ENCODE results near the gene AIM2.

Gene AIM2

DNA sequence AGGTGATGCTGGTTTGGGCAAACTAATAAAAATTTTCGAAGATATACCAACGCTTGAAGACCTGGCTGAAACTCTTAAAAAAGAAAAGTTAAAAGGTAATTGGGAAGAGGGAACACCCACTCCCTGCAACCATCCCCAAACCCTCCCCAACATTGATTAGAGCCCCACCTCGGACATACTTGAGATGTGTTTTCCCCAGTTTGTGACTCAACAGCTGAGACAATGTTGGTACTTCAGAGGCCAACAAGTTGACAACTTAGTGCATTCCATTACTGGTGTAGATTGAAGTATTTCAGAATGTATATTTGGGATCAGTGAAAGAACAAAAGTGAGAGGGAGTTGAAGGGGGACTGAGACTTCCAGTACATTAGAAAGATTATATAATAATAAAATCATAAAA lies 61.7 kb downstream of the AIM2 start:
- no peak for FAIRE-seq

DNA sequence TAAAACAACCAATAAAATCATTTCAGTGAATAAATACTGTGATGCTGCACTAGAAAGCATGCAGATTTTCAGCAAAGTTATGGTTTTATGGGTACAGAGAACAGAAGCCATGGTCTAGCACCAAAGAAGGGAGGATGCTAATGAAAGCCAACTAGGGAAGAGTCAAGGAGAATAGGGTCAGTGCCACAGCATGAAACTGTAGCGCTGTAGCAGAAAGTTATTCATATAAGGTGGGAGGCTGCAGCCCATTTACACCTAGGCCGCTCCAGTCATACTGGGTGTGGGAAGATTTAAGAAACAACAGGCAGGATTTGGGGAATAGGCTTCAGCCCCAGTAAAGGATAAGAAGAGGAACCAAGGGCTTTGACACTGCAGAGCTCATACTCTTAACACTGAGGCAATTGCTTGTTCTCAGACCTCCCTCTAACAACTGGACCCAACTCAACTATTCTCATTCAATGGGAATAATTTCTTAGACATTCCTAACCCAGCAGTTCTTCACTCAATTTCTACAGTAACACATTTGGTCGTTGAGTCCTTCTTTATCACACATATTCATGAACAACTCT lies 62.5 kb downstream of the AIM2 start:
- FAIRE-seq: no peak

DNA sequence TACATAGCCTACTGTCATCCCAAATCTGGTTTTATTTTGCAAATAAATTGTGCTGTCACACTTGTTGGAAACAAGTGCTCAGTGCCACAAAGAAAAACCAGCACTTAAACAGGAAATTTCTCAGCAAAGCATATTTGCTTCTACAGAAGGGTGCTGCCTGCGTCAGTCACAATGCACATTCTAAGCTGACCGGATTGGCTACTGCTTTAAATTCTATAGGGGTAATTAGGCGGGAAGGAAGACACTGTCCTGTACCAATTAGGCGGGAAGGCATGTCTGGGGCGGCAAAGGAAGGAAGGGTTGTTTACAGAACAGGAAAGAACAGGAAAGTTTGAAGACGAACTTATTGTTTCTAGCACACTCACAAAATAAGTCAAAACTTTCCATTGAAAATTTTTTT lies 64.1 kb downstream of the AIM2 start:
- FAIRE-seq: no peak
